ENCODE data around the gene LIPE.

The LIPE gene

GRCh38 chr19:42352301-42353259 is 74.6 kb downstream of the LIPE start:
- no peak for DNase-seq (ENCODE audit: low read depth)

Data from CMK (cell line).